HTERT RPE-1 (cell line): ENCODE data around the gene STC2.

Experiments used
- in situ Hi-C: fragments of 300-500 bp; cut with MboI; formaldehyde crosslinking; loops from 4 replicates; pipeline ENCODE4 v1.14.3; 2020; ENCODE audit warnings: low sequenced_read_pairs

STC2 gene

GRCh38 chr5:173329491-173330337 lies 1.5 kb upstream of the STC2 start:
- in situ Hi-C loops, result no loop called here

GRCh38 chr5:173328844-173329490 lies 753 bp upstream of the STC2 start:
- in situ Hi-C loops, result no loop called here

GRCh38 chr5:173327084-173327947 lies 898 bp downstream of the STC2 start:
- in situ Hi-C loops, result no loop called here

- in situ Hi-C loops, result no loop called here
Observed at GRCh38 chr5:173326501-173326960, 1.7 kb downstream of the STC2 start.

- in situ Hi-C loops, result no loop called here
Observed at GRCh38 chr5:173325091-173325698, 3.0 kb downstream of the STC2 start.

- in situ Hi-C loops, result no loop called here
Observed at GRCh38 chr5:173324115-173325001, 3.9 kb downstream of the STC2 start.

GRCh38 chr5:173323799-173324114 lies 4.5 kb downstream of the STC2 start:
- in situ Hi-C loops, result no loop called here

- in situ Hi-C loops, result no loop called here
Observed at GRCh38 chr5:173323106-173323798, 5.0 kb downstream of the STC2 start.

GRCh38 chr5:173321886-173322285 lies 6.3 kb downstream of the STC2 start:
- in situ Hi-C loops, result no loop called here

GRCh38 chr5:173320259-173320658 lies 8.0 kb downstream of the STC2 start:
- in situ Hi-C loops, result no loop called here

GRCh38 chr5:173319646-173320045 lies 8.6 kb downstream of the STC2 start:
- in situ Hi-C loops, result no loop called here

- in situ Hi-C loops, result no loop called here
Observed at GRCh38 chr5:173318881-173319620, 9.2 kb downstream of the STC2 start.

- in situ Hi-C loops, result no loop called here
Observed at GRCh38 chr5:173318330-173318729, 9.9 kb downstream of the STC2 start.

GRCh38 chr5:173317852-173318251 lies 10.4 kb downstream of the STC2 start:
- in situ Hi-C loops, result no loop called here

- in situ Hi-C loops, result no loop called here
Observed at GRCh38 chr5:173317091-173317730, 11.0 kb downstream of the STC2 start.

GRCh38 chr5:173316339-173317020 lies 11.7 kb downstream of the STC2 start:
- in situ Hi-C loops, result no loop called here

- in situ Hi-C loops, result no loop called here
Observed at GRCh38 chr5:173315495-173316338, 12.5 kb downstream of the STC2 start.
